Measurements from ENCODE around the gene SYT9.

DNA sequence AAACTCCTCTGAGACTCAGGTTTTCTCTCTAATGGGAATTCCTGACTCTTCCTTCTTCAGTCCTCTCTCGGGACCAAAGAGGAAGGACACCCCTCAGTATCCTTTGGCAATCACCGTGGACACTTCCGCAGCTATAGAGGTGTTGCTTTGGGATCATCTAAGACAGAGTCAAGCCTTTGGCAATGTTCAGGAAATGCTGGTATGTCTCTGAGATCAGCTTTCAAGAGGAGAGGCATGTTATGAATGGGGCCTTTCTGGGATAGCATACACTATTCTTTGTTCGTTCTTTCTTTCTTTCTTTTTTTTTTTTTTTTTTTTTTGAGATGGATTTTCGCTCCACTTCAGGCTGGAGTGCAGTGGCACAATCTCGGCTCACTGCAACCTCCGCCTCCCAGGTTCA is 219.4 kb downstream of the SYT9 start:
- TF ChIP-seq CTCF (IDR thresholded peaks at IDR 0.05; ENCODE audit: poor library complexity, severe bottlenecking) (no peak), POLR2AphosphoS5 (IDR thresholded peaks at IDR 0.05) (no peak), EZH2 (IDR thresholded peaks at IDR 0.05; ENCODE audit: borderline replicate concordance, insufficient read depth, low read length, poor library complexity, severe bottlenecking) (no peak), SMC3 (conservative IDR thresholded peaks at IDR 0.05; ENCODE audit: poor library complexity) (no peak), TAF1 (IDR thresholded peaks at IDR 0.05; ENCODE audit: low read depth) (no peak), EP300 (conservative IDR thresholded peaks at IDR 0.05; ENCODE audit: poor library complexity, severe bottlenecking) (no peak), MXI1 (conservative IDR thresholded peaks at IDR 0.05; ENCODE audit: poor library complexity, severe bottlenecking) (no peak)
